ENCODE data around the gene SLC2A4RG. TPM values are rescaled to one million over a fixed set of nuclear protein-coding genes. Genes with fewer than 3 reads are reported as not detected.
A peak's percentile ranks its signal among the peaks of the same experiment; 100 is the strongest.

Gene SLC2A4RG
- total and polyA plus RNA-seq, 4 donors = 18.8 to 121 (median 61.3) TPM

DNA sequence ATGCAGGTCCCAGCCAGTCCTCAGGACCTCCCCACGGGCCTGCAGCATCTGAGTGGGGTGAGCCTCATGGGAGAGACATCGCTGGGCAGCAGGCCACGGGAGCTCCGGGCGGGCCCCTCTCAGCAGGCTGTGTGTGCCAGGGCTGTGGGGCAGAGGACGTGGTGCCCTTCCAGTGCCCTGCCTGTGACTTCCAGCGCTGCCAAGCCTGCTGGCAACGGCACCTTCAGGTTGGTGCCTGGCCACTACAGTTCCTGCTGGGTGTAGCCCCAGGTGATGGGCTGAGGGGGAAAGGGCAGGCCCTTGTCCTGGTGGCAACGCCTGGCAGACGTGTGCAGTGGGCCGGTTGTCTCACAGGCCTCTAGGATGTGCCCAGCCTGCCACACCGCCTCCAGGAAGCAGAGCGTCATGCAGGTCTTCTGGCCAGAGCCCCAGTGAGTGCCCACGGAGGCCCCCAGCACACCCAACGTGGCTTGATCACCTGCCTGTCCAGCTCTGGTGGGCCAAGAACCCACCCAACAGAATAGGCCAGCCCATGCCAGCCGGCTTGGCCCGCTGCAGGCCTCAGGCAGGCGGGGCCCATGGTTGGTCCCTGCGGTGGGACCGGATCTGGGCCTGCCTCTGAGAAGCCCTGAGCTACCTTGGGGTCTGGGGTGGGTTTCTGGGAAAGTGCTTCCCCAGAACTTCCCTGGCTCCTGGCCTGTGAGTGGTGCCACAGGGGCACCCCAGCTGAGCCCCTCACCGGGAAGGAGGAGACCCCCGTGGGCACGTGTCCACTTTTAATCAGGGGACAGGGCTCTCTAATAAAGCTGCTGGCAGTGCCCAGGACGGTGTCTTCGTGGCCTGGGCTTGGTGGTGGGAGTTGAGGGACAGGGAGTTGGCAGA, 43.9 kb upstream of the SLC2A4RG start:
- Histone ChIP-seq H3K9ac (ENCODE audit: insufficient read depth in 1 of 2, low read length in 2 of 2) (no peak overlapping the region), H3K27ac (ENCODE audit: low read depth in 1 of 2, low read length in 1 of 2) (peak overlapping the region in 1 of 2 donors; percentile 39), H3K4me1 (ENCODE audit: control insufficient read depth in 5 of 5, insufficient read depth in 5 of 5, low read length in 5 of 5) (peaks cover 0 to 38% (median 0%) of the 10 kb centered on the region in 5 donors), H3K36me3 (ENCODE audit: control insufficient read depth in 4 of 4, insufficient read depth in 4 of 4, low read length in 4 of 4) (peaks cover 0 to 34% (median 5%) of the 10 kb centered on the region in 4 donors), H3K4me3 (no peak overlapping the region), H3K9me3 (ENCODE audit: control insufficient read depth in 4 of 4, insufficient read depth in 3 of 4, low read length in 3 of 4) (no peaks in the 10 kb centered on the region), H3K27me3 (ENCODE audit: control insufficient read depth in 3 of 3, insufficient read depth in 3 of 3, low read length in 2 of 3) (no peaks in the 10 kb centered on the region)
- no peak for ATAC-seq (ENCODE audit: insufficient read depth, low FRiP score)
- 80 to 83% methylated on average over 25 of the region's 25 CpGs for whole genome bisulfite sequencing, 2 donors
- TF ChIP-seq, protein P1, sequence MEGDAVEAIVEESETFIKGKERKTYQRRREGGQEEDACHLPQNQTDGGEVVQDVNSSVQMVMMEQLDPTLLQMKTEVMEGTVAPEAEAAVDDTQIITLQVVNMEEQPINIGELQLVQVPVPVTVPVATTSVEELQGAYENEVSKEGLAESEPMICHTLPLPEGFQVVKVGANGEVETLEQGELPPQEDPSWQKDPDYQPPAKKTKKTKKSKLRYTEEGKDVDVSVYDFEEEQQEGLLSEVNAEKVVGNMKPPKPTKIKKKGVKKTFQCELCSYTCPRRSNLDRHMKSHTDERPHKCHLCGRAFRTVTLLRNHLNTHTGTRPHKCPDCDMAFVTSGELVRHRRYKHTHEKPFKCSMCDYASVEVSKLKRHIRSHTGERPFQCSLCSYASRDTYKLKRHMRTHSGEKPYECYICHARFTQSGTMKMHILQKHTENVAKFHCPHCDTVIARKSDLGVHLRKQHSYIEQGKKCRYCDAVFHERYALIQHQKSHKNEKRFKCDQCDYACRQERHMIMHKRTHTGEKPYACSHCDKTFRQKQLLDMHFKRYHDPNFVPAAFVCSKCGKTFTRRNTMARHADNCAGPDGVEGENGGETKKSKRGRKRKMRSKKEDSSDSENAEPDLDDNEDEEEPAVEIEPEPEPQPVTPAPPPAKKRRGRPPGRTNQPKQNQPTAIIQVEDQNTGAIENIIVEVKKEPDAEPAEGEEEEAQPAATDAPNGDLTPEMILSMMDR (IDR thresholded peaks at IDR 0.05; ENCODE audit: control extremely low read depth, extremely low read depth) = no peak
- DNase-seq = no peak

DNA sequence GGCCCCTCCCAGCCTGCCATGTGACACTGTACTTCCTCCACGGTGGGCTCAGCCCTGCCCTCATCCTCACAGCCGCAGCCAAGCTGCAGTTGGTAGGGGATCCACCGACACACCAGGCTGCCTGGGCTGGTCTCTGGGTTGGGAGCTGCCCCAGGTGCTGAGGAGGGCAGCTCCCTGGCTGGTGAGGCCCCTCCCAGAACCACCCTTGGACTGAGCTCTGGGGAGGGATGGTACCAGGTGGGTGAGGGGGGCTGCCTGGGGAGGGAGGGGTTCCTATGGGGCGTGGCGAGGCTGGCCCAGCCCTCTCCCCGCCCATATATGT, 43.3 kb upstream of the SLC2A4RG start:
- H3K9ac ChIP-seq (ENCODE audit: insufficient read depth in 1 of 2, low read length in 2 of 2) = no peak overlapping the region
- H3K4me3 ChIP-seq = peak overlapping the region; percentile 58
- TF ChIP-seq, protein P1 (IDR thresholded peaks at IDR 0.05; ENCODE audit: control extremely low read depth, extremely low read depth) = no peak
- H3K9me3 ChIP-seq (ENCODE audit: control insufficient read depth in 4 of 4, insufficient read depth in 3 of 4, low read length in 3 of 4) = no peaks in the 10 kb centered on the region
- no peaks in the 10 kb centered on the region for H3K27me3 ChIP-seq (ENCODE audit: control insufficient read depth in 3 of 3, insufficient read depth in 3 of 3, low read length in 2 of 3)
- peaks cover 0 to 35% (median 0%) of the 10 kb centered on the region in 5 donors for H3K4me1 ChIP-seq (ENCODE audit: control insufficient read depth in 5 of 5, insufficient read depth in 5 of 5, low read length in 5 of 5)
- 16 to 21% methylated on average over 6 of the region's 6 CpGs for WGBS, 2 donors
- DNase-seq (no peak), ATAC-seq (ENCODE audit: insufficient read depth, low FRiP score) (no peak)
- H3K27ac ChIP-seq (ENCODE audit: low read depth in 1 of 2, low read length in 1 of 2) = peak overlapping the region in 1 of 2 donors; percentile 39
- peaks cover 0 to 34% (median 5%) of the 10 kb centered on the region in 4 donors for H3K36me3 ChIP-seq (ENCODE audit: control insufficient read depth in 4 of 4, insufficient read depth in 4 of 4, low read length in 4 of 4)

DNA sequence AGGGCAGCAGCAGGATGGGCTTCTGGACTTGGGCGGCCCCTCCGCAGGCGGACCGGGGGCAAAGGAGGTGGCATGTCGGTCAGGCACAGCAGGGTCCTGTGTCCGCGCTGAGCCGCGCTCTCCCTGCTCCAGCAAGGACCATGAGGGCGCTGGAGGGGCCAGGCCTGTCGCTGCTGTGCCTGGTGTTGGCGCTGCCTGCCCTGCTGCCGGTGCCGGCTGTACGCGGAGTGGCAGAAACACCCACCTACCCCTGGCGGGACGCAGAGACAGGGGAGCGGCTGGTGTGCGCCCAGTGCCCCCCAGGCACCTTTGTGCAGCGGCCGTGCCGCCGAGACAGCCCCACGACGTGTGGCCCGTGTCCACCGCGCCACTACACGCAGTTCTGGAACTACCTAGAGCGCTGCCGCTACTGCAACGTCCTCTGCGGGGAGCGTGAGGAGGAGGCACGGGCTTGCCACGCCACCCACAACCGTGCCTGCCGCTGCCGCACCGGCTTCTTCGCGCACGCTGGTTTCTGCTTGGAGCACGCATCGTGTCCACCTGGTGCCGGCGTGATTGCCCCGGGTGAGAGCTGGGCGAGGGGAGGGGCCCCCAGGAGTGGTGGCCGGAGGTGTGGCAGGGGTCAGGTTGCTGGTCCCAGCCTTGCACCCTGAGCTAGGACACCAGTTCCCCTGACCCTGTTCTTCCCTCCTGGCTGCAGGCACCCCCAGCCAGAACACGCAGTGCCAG, 42.8 kb upstream of the SLC2A4RG start, which contains the start of gene TNFRSF6B:
Gene TNFRSF6B, plus strand, starts transcription at position 25 of the 729 bp plus-strand sequence. Its CDS starts 116 bp downstream, at position 141.
- DNase-seq (no peak), ATAC-seq (ENCODE audit: insufficient read depth, low FRiP score) (no peak)
- Histone ChIP-seq H3K4me3 (peak within 1 kb of the TSS; percentile 58), H3K4me1 (ENCODE audit: control insufficient read depth in 5 of 5, insufficient read depth in 5 of 5, low read length in 5 of 5) (peaks cover 0 to 29% (median 0%) of the 10 kb centered on the region in 5 donors), H3K9ac (ENCODE audit: insufficient read depth in 1 of 2, low read length in 2 of 2) (no peak within 1 kb of the TSS), H3K9me3 (ENCODE audit: control insufficient read depth in 4 of 4, insufficient read depth in 3 of 4, low read length in 3 of 4) (no peaks in the 10 kb centered on the region), H3K27me3 (ENCODE audit: control insufficient read depth in 3 of 3, insufficient read depth in 3 of 3, low read length in 2 of 3) (no peaks in the 10 kb centered on the region), H3K36me3 (ENCODE audit: control insufficient read depth in 4 of 4, insufficient read depth in 4 of 4, low read length in 4 of 4) (peaks cover 0 to 32% (median 5%) of the 10 kb centered on the region in 4 donors), H3K27ac (ENCODE audit: low read depth in 1 of 2, low read length in 1 of 2) (peak within 1 kb of the TSS; percentile 39 to 77)
- 15% methylated on average over 47 to 52 of the region's 52 CpGs for WGBS, 2 donors
- TF ChIP-seq, protein P1 (IDR thresholded peaks at IDR 0.05; ENCODE audit: control extremely low read depth, extremely low read depth) = no peak
